H1 (cell line): ENCODE results near the gene LIF. TPM values are rescaled to one million over a fixed set of nuclear protein-coding genes. Genes with fewer than 3 reads are reported as not detected.

Experiments
- CTCF ChIA-PET: fragments of 300-600 bp; sonication (Branson Sonifier 250); formaldehyde crosslinking; loops from one replicate; lab custom pipeline; 2021; ENCODE audit not compliant: partially characterized antibody; lab: Charles Lee
- POLR2A ChIA-PET: fragments of 300-600 bp; sonication (Branson Sonifier 250); formaldehyde crosslinking; loops from one replicate; lab custom pipeline; 2021; ENCODE audit warnings: inconsistent platforms; ENCODE audit not compliant: partially characterized antibody; lab: Charles Lee
- DNase-seq, 2 experiments: peaks; one replicate each; pipeline versions ENCODE4 v3.0.0 to v3.0.0-alpha.2; 2010 to 2022; ENCODE audit warnings: low spot score in 2 of 2, low read depth in 1 of 2, mixed read lengths in 1 of 2
- FAIRE-seq: peaks from 2 replicates; lab custom pipeline; 2011; peaks lifted over from hg19 to GRCh38; lab: Jason Lieb, UNC
- H2AFZ ChIP-seq: 2 replicates; pipeline ENCODE4 v1.8.1; 2012; ENCODE audit warnings: low read length, inconsistent platforms
- H2AK5ac ChIP-seq: 2 replicates; pipeline ENCODE4 v1.6.1; 2013; ENCODE audit warnings: low read depth, low read length
- H2BK120ac ChIP-seq: replicated peaks from 2 replicates; pipeline ENCODE3; 2013; ENCODE audit warnings: low read depth, low read length, inconsistent platforms
- H2BK12ac ChIP-seq: 2 replicates; pipeline ENCODE4 v1.6.1; 2013; ENCODE audit warnings: low read depth, low read length
- H2BK15ac ChIP-seq: 2 replicates; pipeline ENCODE4 v1.6.1; 2013; ENCODE audit warnings: low read length
- H2BK20ac ChIP-seq: 2 replicates; pipeline ENCODE4 v1.6.1; 2013; ENCODE audit warnings: low read length
- H2BK5ac ChIP-seq: 2 replicates; pipeline ENCODE4 v1.6.1; 2013; ENCODE audit warnings: low read depth, low read length
- H3K14ac ChIP-seq: 2 replicates; pipeline ENCODE4 v1.6.1; 2013; ENCODE audit warnings: inconsistent platforms; ENCODE audit not compliant: insufficient read length
- H3K18ac ChIP-seq: 2 replicates; pipeline ENCODE4 v1.6.1; 2013; ENCODE audit warnings: low read length; ENCODE audit errors: extremely low read depth
- H3K23ac ChIP-seq: 2 replicates; pipeline ENCODE4 v1.6.1; 2013; ENCODE audit warnings: inconsistent platforms; ENCODE audit not compliant: insufficient read length
- H3K23me2 ChIP-seq: 2 replicates; pipeline ENCODE4 v1.6.1; 2013; ENCODE audit warnings: low read depth, low read length
- H3K27ac ChIP-seq: 2 replicates; pipeline ENCODE4 v1.6.1; 2011; ENCODE audit warnings: low read depth, low read length, inconsistent platforms
- H3K27me3 ChIP-seq, 4 experiments: replicated peaks in 1 of 4; 1 replicate in 1 of 4; 2 replicates in 3 of 4; pipeline versions ENCODE4 v1.6.1 to v1.8.1; 2011 to 2013; ENCODE audit warnings: low read length in 3 of 4, mild to moderate bottlenecking in 3 of 4, inconsistent platforms in 2 of 4, mixed read lengths in 2 of 4, moderate library complexity in 1 of 4; ENCODE audit not compliant: control insufficient read depth in 3 of 4, insufficient read depth in 3 of 4; ENCODE audit errors: extremely low read depth in 1 of 4
- H3K36me3 ChIP-seq, 4 experiments: 2 replicates each; pipeline versions ENCODE4 v1.6.1 to v1.8.1; 2011 to 2013; ENCODE audit warnings: mild to moderate bottlenecking in 4 of 4, low read length in 3 of 4, moderate library complexity in 2 of 4, control low read depth in 1 of 4, inconsistent platforms in 1 of 4; ENCODE audit not compliant: insufficient read depth in 4 of 4, control insufficient read depth in 2 of 4
- H3K4ac ChIP-seq: replicated peaks from 2 replicates; pipeline ENCODE3; 2013; ENCODE audit warnings: low read length, low read depth, mixed read lengths, inconsistent platforms; ENCODE audit not compliant: insufficient read length
- H3K4me1 ChIP-seq, 4 experiments: replicated peaks in 1 of 4; 1 replicate in 1 of 4; 2 replicates in 3 of 4; pipeline versions ENCODE4 v1.6.1 to v1.8.1; 2011 to 2013; ENCODE audit warnings: low read length in 3 of 4, inconsistent platforms in 2 of 4, mixed read lengths in 1 of 4; ENCODE audit not compliant: insufficient read depth in 4 of 4, control insufficient read depth in 3 of 4
- H3K4me2 ChIP-seq, 2 experiments: 2 replicates each; pipeline versions ENCODE4 v1.6.1 to v1.8.1; 2011 to 2013; ENCODE audit warnings: low read depth in 2 of 2, low read length in 2 of 2, control low read depth in 1 of 2, inconsistent platforms in 1 of 2, mild to moderate bottlenecking in 1 of 2; ENCODE audit not compliant: insufficient read depth in 1 of 2
- H3K4me3 ChIP-seq, 4 experiments: fragments of 200-600, 300-600 bp in 1 of 4; sonication (generic), shearing (Covaris generic), sonication (Bioruptor Twin) in 1 of 4; 2 replicates each; pipeline versions ENCODE4 v1.5.1 to v1.8.1; 2011 to 2016; ENCODE audit warnings: low read length in 4 of 4, low read depth in 3 of 4, control low read depth in 2 of 4, inconsistent platforms in 2 of 4, mild to moderate bottlenecking in 2 of 4, mixed read lengths in 1 of 4, moderate library complexity in 1 of 4; ENCODE audit not compliant: insufficient read depth in 2 of 4; ENCODE audit errors: extremely low read depth in 1 of 4
- H3K56ac ChIP-seq: replicated peaks from 2 replicates; pipeline ENCODE3; 2013; ENCODE audit warnings: low read depth, mild to moderate bottlenecking, mixed read lengths, low read length, inconsistent platforms; ENCODE audit not compliant: insufficient read length
- H3K79me1 ChIP-seq: 2 replicates; pipeline ENCODE4 v1.6.1; 2013; ENCODE audit warnings: low read depth, low read length, control low read depth
- H3K79me2 ChIP-seq, 2 experiments: 2 replicates each; pipeline versions ENCODE4 v1.6.1 to v1.8.1; 2012 to 2013; ENCODE audit warnings: low read length in 2 of 2, mild to moderate bottlenecking in 2 of 2, inconsistent platforms in 1 of 2; ENCODE audit not compliant: insufficient read depth in 2 of 2, control insufficient read depth in 1 of 2
- H3K9ac ChIP-seq, 4 experiments: replicated peaks in 1 of 4; 1 replicate in 1 of 4; 2 replicates in 3 of 4; pipeline versions ENCODE4 v1.6.1 to v1.8.1; 2011 to 2013; ENCODE audit warnings: low read depth in 3 of 4, low read length in 3 of 4, control low read depth in 2 of 4, mild to moderate bottlenecking in 2 of 4, moderate library complexity in 2 of 4, inconsistent platforms in 1 of 4; ENCODE audit errors: extremely low read depth in 1 of 4
- H3K9me3 ChIP-seq, 2 experiments: 2 replicates each; pipeline versions ENCODE4 v1.6.1 to v1.8.1; 2012 to 2013; ENCODE audit warnings: mild to moderate bottlenecking in 2 of 2, moderate library complexity in 2 of 2, control low read depth in 1 of 2, inconsistent platforms in 1 of 2, low read depth in 1 of 2, low read length in 1 of 2, mixed read lengths in 1 of 2; ENCODE audit not compliant: insufficient read depth in 2 of 2
- H4K20me1 ChIP-seq, 2 experiments: replicated peaks in 1 of 2; 2 replicates each; pipeline versions ENCODE3 to v1.8.1; 2011 to 2013; ENCODE audit warnings: inconsistent platforms in 2 of 2, low read length in 2 of 2, mild to moderate bottlenecking in 1 of 2; ENCODE audit not compliant: insufficient read depth in 2 of 2, control insufficient read depth in 1 of 2
- H4K5ac ChIP-seq: 2 replicates; pipeline ENCODE4 v1.6.1; 2013; ENCODE audit warnings: low read length, low read depth, mixed read lengths, inconsistent platforms; ENCODE audit not compliant: insufficient read length
- H4K8ac ChIP-seq: 2 replicates; pipeline ENCODE4 v1.8.0; 2013; ENCODE audit warnings: mild to moderate bottlenecking, moderate library complexity, low read length, inconsistent platforms; ENCODE audit not compliant: insufficient read depth; ENCODE audit errors: extremely low read depth
- H4K91ac ChIP-seq: replicated peaks from 2 replicates; pipeline ENCODE3; 2013; ENCODE audit warnings: low read length, mixed read lengths, inconsistent platforms; ENCODE audit not compliant: insufficient read length
- CBX8 ChIP-seq: fragments of 300-800, 300-1000 bp; sonication (generic); IDR thresholded peaks from 2 replicates; pipeline ENCODE4 v1.7.1; 2016; ENCODE audit warnings: low read depth, low read length, borderline replicate concordance
- CHD1 ChIP-seq: IDR thresholded peaks from 2 replicates; pipeline ENCODE4 v1.6.1; 2012; ENCODE audit warnings: low read depth, low read length, improper control_type of control experiment
- CREB1 ChIP-seq: IDR thresholded peaks from 2 replicates; pipeline ENCODE4 v1.6.1; 2012; ENCODE audit warnings: inconsistent platforms
- SP1 ChIP-seq: IDR thresholded peaks from 2 replicates; pipeline ENCODE4 v1.6.1; 2011; ENCODE audit warnings: low read depth, low read length
- TBP ChIP-seq: IDR thresholded peaks from 2 replicates; pipeline ENCODE4 v1.6.1; 2011; ENCODE audit warnings: low read depth, low read length, improper control_type of control experiment
- ZNF274 ChIP-seq: IDR thresholded peaks from 2 replicates; pipeline ENCODE4 v1.7.0; 2012; ENCODE audit warnings: low read length, borderline replicate concordance; ENCODE audit errors: extremely low read depth
- WGBS, 2 experiments: shearing (Covaris generic) in 1 of 2; methylation state at CpG; one replicate each; pipeline versions ENCODE4 v1.1.6 to v1.1.7; 2013 to 2015; ENCODE audit warnings: low lambda C conversion rate in 2 of 2, mixed read lengths in 2 of 2, inconsistent platforms in 1 of 2, low coverage in 1 of 2, missing lambda C conversion rate in 1 of 2; ENCODE audit not compliant: insufficient replicate concordance in 2 of 2, insufficient coverage in 1 of 2, insufficient read length in 1 of 2; ENCODE audit errors: extremely low coverage in 1 of 2, missing lambda C conversion rate in 1 of 2; 5-methylcytosine and 5-hydroxymethylcytosine counted together
- polyA plus RNA-seq, 7 experiments: library from polyadenylated mRNA; depleted of rRNA in 3 of 7; stranded (reverse) in 5 of 7; unstranded in 2 of 7; fragments of >200 nt in 5 of 7; fragments of 200-250 nt in 2 of 7; gene quantifications; 1 replicate in 5 of 7; 2 replicates in 1 of 7; 4 replicates in 1 of 7; pipeline versions ENCODE4 v1.2.1 to v1.2.3, GENCODE V29; 2011 to 2013; ENCODE audit warnings: missing spikeins in 2 of 7, mixed read lengths in 2 of 7
- total RNA-seq: library from RNA; stranded (reverse); fragmentation: NEBNext Ultra II Directional; extraction: Animal tissue kit (Norgen Biotek cat#: 25700); gene quantifications from 2 replicates; pipeline ENCODE4 v1.2.1, GENCODE V29; 2021
- TF ChIP-seq, protein P1 (sequence below): IDR thresholded peaks from 2 replicates; pipeline ENCODE4 v1.6.1; 2012; ENCODE audit warnings: inconsistent platforms

The LIF gene
- total and polyA plus RNA-seq, 2 of the 8 experiments (the other 6 are each of a cell fraction or from before 2014, with no cell fraction given): 3.3 to 3.5 TPM

DNA sequence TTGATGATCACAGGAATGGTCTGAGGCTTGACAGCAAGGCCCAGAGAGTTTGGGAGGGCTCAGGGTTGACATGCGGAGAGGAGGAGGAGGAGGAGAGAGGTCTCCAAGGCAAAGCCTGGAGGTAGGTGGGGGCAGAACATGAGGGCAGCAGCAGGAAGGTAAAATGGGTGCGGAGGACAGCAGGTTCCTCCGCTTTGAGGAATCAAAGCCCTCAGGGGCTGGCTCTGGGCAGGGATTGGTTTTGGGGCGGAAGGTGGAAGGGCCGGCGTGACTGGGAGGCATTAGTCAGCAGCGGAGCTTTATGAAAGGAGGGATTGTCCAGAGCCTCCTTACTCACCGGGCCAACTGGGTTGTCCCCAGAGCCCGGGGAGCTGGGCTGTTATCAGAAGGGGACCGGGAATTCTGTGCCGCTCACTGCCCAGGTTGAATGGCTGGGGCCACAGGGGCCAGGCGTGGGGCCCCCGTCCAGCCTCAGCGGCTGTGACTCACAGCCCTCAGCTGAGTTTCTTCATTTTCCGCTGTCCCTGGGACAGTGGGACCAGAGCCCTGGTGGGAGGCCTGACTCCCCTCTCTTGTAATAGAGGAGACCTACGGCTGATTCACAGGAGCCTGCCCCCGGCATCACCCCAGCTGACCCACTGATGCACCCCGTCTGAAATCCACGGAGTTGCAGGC is 36.2 kb downstream of the LIF start:
- ChIA-PET POLR2A (interaction anchor here (0.7 kb wide), 1 partner anchor 14 kb away, joined by 3 read pairs; no protein-coding TSS in a partner anchor), CTCF (interaction anchor here (0.7 to 2.2 kb wide), 4 partner anchors 9 to 32 kb away, joined by 3 to 6 read pairs (median 3); no protein-coding TSS in a partner anchor)
- no peak overlapping the region for H2AK5ac ChIP-seq
- no peak overlapping the region for H2BK15ac ChIP-seq
- H3K4me2 ChIP-seq: no peak overlapping the region
- H4K91ac ChIP-seq: no peak overlapping the region
- no peaks in the 10 kb centered on the region for H3K36me3 ChIP-seq
- no peak overlapping the region for H4K5ac ChIP-seq
- no peaks in the 10 kb centered on the region for H4K20me1 ChIP-seq
- no peak overlapping the region for H3K23ac ChIP-seq
- peak overlapping the region; percentile 80; the same call in 1 of the 2 replicates for H2BK20ac ChIP-seq
- DNase-seq (no peak), FAIRE-seq (no peak)
- peaks cover 0 to 17% (median 9%) of the 10 kb centered on the region in 4 experiments; a peak in 6 of 7 replicates for H3K4me1 ChIP-seq
- H3K79me1 ChIP-seq: no peaks in the 10 kb centered on the region
- H2BK5ac ChIP-seq: no peak overlapping the region
- no peak overlapping the region for H2BK120ac ChIP-seq
- no peaks in the 10 kb centered on the region for H3K23me2 ChIP-seq
- no peaks in the 10 kb centered on the region; a peak in 1 of 7 replicates for H3K27me3 ChIP-seq
- no peak overlapping the region for H3K9ac ChIP-seq
- peak overlapping the region; percentile 65; the same call in 1 of the 2 replicates for H4K8ac ChIP-seq
- H3K79me2 ChIP-seq: no peaks in the 10 kb centered on the region
- no peak overlapping the region for H3K4ac ChIP-seq
- no peak overlapping the region for H2AFZ ChIP-seq
- no peak overlapping the region for H3K4me3 ChIP-seq
- H3K18ac ChIP-seq: peak overlapping the region; percentile 32; the same call in 1 of the 2 replicates
- no peak overlapping the region for H3K27ac ChIP-seq
- H2BK12ac ChIP-seq: 0 out of 2 replicates have a peak overlapping the region, but pooled peaks have one; percentile 60
- 90% methylated on average over 19 of the region's 19 CpGs; no CpG with 5 or more reads in 1 of the 2 experiments for WGBS, 2 experiments
- no peak overlapping the region for H3K14ac ChIP-seq
- H3K9me3 ChIP-seq: no peaks in the 10 kb centered on the region
- TF ChIP-seq ZNF274: no peak
- TF ChIP-seq, protein P1, sequence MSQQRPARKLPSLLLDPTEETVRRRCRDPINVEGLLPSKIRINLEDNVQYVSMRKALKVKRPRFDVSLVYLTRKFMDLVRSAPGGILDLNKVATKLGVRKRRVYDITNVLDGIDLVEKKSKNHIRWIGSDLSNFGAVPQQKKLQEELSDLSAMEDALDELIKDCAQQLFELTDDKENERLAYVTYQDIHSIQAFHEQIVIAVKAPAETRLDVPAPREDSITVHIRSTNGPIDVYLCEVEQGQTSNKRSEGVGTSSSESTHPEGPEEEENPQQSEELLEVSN: no peak
- TF ChIP-seq CHD1: no peak
- no peak for TF ChIP-seq CREB1
- no peak for TF ChIP-seq TBP
- no peak for TF ChIP-seq SP1
- no peak for TF ChIP-seq CBX8
- H3K56ac ChIP-seq: no peak overlapping the region
